DOHH2 (cell line): ENCODE measurements around the gene RASAL1.
A peak's percentile ranks its signal among the peaks of the same experiment; 100 is the strongest.
"Not testable (repeated sequence)": the region's sequence is repeated elsewhere in the genome, so short reads cannot be mapped to it uniquely, and the experiment has no call there.

Source experiments
- H3F3A ChIP-seq: fragments of 200-600 bp; sonication (generic), shearing (Covaris generic); 2 replicates; pipeline ENCODE4 v1.6.0; 2016; ENCODE audit warnings: antibody characterized with exemption, mild to moderate bottlenecking; ENCODE audit not compliant: control insufficient read depth, insufficient read depth
- H3K27ac ChIP-seq: fragments of 200-600 bp; sonication (generic); 2 replicates; pipeline ENCODE4 v1.5.1; 2014; ENCODE audit warnings: low read depth, mild to moderate bottlenecking, low read length, moderate library complexity
- H3K27me3 ChIP-seq: fragments of 200-600 bp; sonication (generic); 2 replicates; pipeline ENCODE4 v1.6.1; 2014; ENCODE audit warnings: mild to moderate bottlenecking, low read length, mixed read lengths; ENCODE audit not compliant: control insufficient read depth
- H3K36me3 ChIP-seq: fragments of 200-600 bp; sonication (generic); 2 replicates; pipeline ENCODE4 v1.6.1; 2014; ENCODE audit warnings: mild to moderate bottlenecking, low read length, moderate library complexity, mixed read lengths; ENCODE audit not compliant: control insufficient read depth
- H3K4me1 ChIP-seq: fragments of 200-600 bp; sonication (generic); 2 replicates; pipeline ENCODE4 v1.6.1; 2014; ENCODE audit warnings: mild to moderate bottlenecking, low read length, mixed read lengths; ENCODE audit not compliant: control insufficient read depth
- H3K4me2 ChIP-seq: fragments of 200-600 bp; sonication (generic); 2 replicates; pipeline ENCODE4 v1.6.0; 2014; ENCODE audit warnings: mild to moderate bottlenecking, low read length, moderate library complexity
- H3K4me3 ChIP-seq: fragments of 200-600 bp; sonication (generic); 2 replicates; pipeline ENCODE4 v1.5.1; 2014; ENCODE audit warnings: mild to moderate bottlenecking, low read length, mixed read lengths
- H3K79me2 ChIP-seq: fragments of 200-600 bp; sonication (generic); 2 replicates; pipeline ENCODE4 v1.6.1; 2014; ENCODE audit warnings: mild to moderate bottlenecking, low read length, mixed read lengths; ENCODE audit not compliant: control insufficient read depth
- H3K9me2 ChIP-seq: fragments of 200-600 bp; sonication (generic); replicated peaks from 2 replicates; pipeline ENCODE4 v1.6.1; 2014; ENCODE audit warnings: mild to moderate bottlenecking, low read length, mixed read lengths; ENCODE audit not compliant: control insufficient read depth
- H3K9me3 ChIP-seq: fragments of 200-600 bp; sonication (generic); 2 replicates; pipeline ENCODE4 v1.6.1; 2014; ENCODE audit warnings: antibody characterized with exemption, low read length, mixed read lengths; ENCODE audit not compliant: control insufficient read depth, insufficient read depth
- H4K20me1 ChIP-seq: fragments of 200-600 bp; sonication (generic); 2 replicates; pipeline ENCODE4 v1.6.0; 2014; ENCODE audit warnings: low read depth, mild to moderate bottlenecking, antibody characterized with exemption, low read length, moderate library complexity; ENCODE audit not compliant: control insufficient read depth, insufficient read depth
- CTCF ChIP-seq: fragments of 200-600 bp; sonication (generic); IDR thresholded peaks from one replicate; pipeline ENCODE4 v1.5.1; 2014; ENCODE audit warnings: antibody characterized with exemption, mild to moderate bottlenecking, low read depth, low read length; ENCODE audit not compliant: poor library complexity, severe bottlenecking
- EZH2phosphoT487 ChIP-seq: fragments of 200-600 bp; sonication (generic); IDR thresholded peaks from 2 replicates; pipeline ENCODE4 v1.6.1; 2017; ENCODE audit warnings: borderline replicate concordance, mild to moderate bottlenecking, antibody characterized with exemption, low read length, moderate library complexity, mixed read lengths

The RASAL1 gene

GRCh38 chr12:113142173-113142885 is 6.8 kb upstream of the RASAL1 start:
- Histone ChIP-seq H3K36me3 (no peaks in the 10 kb centered on the region), H3K9me3 (no peaks in the 10 kb centered on the region), H3K27me3 (no peaks in the 10 kb centered on the region), H4K20me1 (no peaks in the 10 kb centered on the region), H3K9me2 (no peaks in the 10 kb centered on the region), H3K4me1 (peaks cover 35% of the 10 kb centered on the region), H3K27ac (peak overlapping the region; percentile 51), H3F3A (peaks cover 10% of the 10 kb centered on the region), H3K4me2 (peak overlapping the region; percentile 57), H3K79me2 (no peaks in the 10 kb centered on the region), H3K4me3 (peak overlapping the region; percentile 30)
- TF ChIP-seq EZH2phosphoT487 (no peak), CTCF (no peak)

GRCh38 chr12:113141716-113142115 is 6.2 kb upstream of the RASAL1 start:
- Histone ChIP-seq H3K4me1 (peaks cover 38% of the 10 kb centered on the region), H3K4me2 (peak overlapping the region; percentile 57), H3F3A (peaks cover 11% of the 10 kb centered on the region), H3K27ac (peak overlapping the region; percentile 51)
- not testable (repeated sequence) for H3K4me3 ChIP-seq, H3K9me2 ChIP-seq, H3K9me3 ChIP-seq, H3K27me3 ChIP-seq, H3K36me3 ChIP-seq, H4K20me1 ChIP-seq, H3K79me2 ChIP-seq

GRCh38 chr12:113140706-113141105 is 5.1 kb upstream of the RASAL1 start:
- TF ChIP-seq EZH2phosphoT487 (no peak), CTCF (no peak)

GRCh38 chr12:113138826-113139225 is 3.3 kb upstream of the RASAL1 start:
- Histone ChIP-seq H3K27ac (no peak overlapping the region), H3K4me1 (peaks cover 62% of the 10 kb centered on the region), H3K36me3 (peaks cover 3% of the 10 kb centered on the region; the same call in 1 of the 2 replicates), H3K27me3 (no peaks in the 10 kb centered on the region), H3K4me2 (no peak overlapping the region), H3K9me3 (no peaks in the 10 kb centered on the region), H3F3A (peaks cover 9% of the 10 kb centered on the region), H3K9me2 (no peaks in the 10 kb centered on the region), H4K20me1 (no peaks in the 10 kb centered on the region), H3K4me3 (no peak overlapping the region), H3K79me2 (peaks cover 16% of the 10 kb centered on the region)
- TF ChIP-seq EZH2phosphoT487, result no peak
- no peak for TF ChIP-seq CTCF

More at GRCh38 chr12:113140706-113141105, 5.1 kb upstream of the RASAL1 start:
- no peaks in the 10 kb centered on the region for H3K27me3 ChIP-seq
- no peaks in the 10 kb centered on the region for H3K36me3 ChIP-seq
- peaks cover 46% of the 10 kb centered on the region for H3K4me1 ChIP-seq
- H3K27ac ChIP-seq, result no peak overlapping the region
- H4K20me1 ChIP-seq, result no peaks in the 10 kb centered on the region
- H3K4me3 ChIP-seq, result no peak overlapping the region
- H3K9me3 ChIP-seq, result no peaks in the 10 kb centered on the region
- H3K9me2 ChIP-seq, result no peaks in the 10 kb centered on the region
- H3K79me2 ChIP-seq, result no peaks in the 10 kb centered on the region
- peak overlapping the region; percentile 23; the same call in 1 of the 2 replicates for H3K4me2 ChIP-seq
- peaks cover 13% of the 10 kb centered on the region for H3F3A ChIP-seq
